ENCODE measurements around the gene FCN3. TPM values are rescaled to one million over a fixed set of nuclear protein-coding genes. Genes with fewer than 3 reads are reported as not detected.

FCN3 gene
- polyA plus RNA-seq, 2 of the 4 experiments (the other 2 are of a cell fraction), result not detected

DNA sequence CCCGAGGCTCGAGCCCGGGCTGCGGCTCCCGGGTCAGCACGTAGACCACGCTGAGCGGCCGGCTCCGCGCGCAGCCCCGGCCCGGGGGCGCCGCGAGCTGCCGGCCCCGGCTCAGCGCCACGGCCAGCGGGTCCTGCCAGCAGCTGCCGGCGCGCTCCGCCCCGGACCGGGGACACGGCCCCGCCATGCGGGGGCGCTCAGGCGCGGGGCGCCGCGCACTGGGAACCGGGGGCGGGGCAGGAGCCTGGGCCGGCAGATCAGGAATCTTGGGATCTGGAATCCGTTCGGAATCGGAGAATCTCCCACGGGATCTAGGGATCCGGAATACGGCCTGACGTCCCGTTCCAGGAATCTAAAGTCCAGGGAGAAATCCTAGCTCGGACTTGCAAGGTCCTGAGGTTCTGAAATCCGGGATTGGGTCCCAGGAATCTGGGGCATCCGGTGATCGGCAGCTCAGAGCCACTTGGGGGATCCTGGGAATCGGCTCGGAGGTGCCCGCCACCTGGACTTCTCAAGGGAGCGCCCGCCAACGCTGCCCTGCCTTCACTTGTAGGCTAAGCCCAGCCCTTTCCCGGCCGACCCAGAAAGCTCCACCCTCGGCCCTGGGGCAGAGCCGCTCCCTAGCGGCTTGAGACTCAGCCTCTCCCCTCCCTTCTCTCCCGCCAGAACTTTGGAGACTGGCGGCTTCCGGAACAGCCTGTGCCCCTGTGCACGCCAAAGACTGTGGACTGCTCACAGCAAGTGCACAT lies 8.0 kb downstream of the FCN3 start, which contains the start of gene MAP3K6 (continued):
- TF ChIP-seq, protein P1, sequence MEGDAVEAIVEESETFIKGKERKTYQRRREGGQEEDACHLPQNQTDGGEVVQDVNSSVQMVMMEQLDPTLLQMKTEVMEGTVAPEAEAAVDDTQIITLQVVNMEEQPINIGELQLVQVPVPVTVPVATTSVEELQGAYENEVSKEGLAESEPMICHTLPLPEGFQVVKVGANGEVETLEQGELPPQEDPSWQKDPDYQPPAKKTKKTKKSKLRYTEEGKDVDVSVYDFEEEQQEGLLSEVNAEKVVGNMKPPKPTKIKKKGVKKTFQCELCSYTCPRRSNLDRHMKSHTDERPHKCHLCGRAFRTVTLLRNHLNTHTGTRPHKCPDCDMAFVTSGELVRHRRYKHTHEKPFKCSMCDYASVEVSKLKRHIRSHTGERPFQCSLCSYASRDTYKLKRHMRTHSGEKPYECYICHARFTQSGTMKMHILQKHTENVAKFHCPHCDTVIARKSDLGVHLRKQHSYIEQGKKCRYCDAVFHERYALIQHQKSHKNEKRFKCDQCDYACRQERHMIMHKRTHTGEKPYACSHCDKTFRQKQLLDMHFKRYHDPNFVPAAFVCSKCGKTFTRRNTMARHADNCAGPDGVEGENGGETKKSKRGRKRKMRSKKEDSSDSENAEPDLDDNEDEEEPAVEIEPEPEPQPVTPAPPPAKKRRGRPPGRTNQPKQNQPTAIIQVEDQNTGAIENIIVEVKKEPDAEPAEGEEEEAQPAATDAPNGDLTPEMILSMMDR (IDR thresholded peaks at IDR 0.05), result peak; percentile 72
- TF ChIP-seq RCOR1 (IDR thresholded peaks at IDR 0.05; ENCODE audit: low read depth, low read length) (no peak), FOSL2 (IDR thresholded peaks at IDR 0.05) (no peak), FOSL2 (CRISPR knock-in tag; IDR thresholded peaks at IDR 0.05) (no peak), HOXB5 (CRISPR knock-in tag; IDR thresholded peaks at IDR 0.05) (no peak), KDM5A (IDR thresholded peaks at IDR 0.05) (no peak), POLR2A (IDR thresholded peaks at IDR 0.05; ENCODE audit: low read length) (peak; percentile 48), ZFP36 (IDR thresholded peaks at IDR 0.05; ENCODE audit: borderline replicate concordance, partially characterized antibody) (no peak), EHMT2 (IDR thresholded peaks at IDR 0.05; ENCODE audit: low read depth) (no peak)
- TF ChIP-seq, protein P2, sequence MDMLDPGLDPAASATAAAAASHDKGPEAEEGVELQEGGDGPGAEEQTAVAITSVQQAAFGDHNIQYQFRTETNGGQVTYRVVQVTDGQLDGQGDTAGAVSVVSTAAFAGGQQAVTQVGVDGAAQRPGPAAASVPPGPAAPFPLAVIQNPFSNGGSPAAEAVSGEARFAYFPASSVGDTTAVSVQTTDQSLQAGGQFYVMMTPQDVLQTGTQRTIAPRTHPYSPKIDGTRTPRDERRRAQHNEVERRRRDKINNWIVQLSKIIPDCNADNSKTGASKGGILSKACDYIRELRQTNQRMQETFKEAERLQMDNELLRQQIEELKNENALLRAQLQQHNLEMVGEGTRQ (IDR thresholded peaks at IDR 0.05), result no peak

DNA sequence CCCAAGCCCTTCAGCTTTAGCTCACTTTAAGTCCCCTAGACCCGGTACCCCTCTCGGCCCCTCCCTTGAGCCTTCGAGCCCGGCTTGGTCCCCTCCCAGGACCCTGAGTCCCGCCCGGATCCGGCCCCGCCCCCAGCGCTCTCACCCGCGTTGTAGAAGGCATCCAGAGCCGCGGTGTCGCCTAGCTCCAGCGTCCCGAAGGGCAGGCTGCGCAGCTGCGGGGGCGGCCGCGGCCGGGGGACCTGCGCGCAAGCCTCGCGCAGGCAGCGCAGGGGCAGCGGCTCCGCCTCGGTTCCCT lies 8.6 kb downstream of the FCN3 start:
- FAIRE-seq, result no peak
- WGBS (ENCODE audit: missing lambda C conversion rate), result 10% methylated on average over 2 of the region's 30 CpGs
- Histone ChIP-seq H3K4me2 (peak overlapping the region; percentile 95), H3K4me1 (peaks cover 14% of the 10 kb centered on the region), H3K9me3 (no peaks in the 10 kb centered on the region), H3K4me3 (peak overlapping the region; percentile 78), H3K27ac (peak overlapping the region; percentile 93 to 97)
- peak; percentile 71 to 77 for ATAC-seq
- POLR2A ChIA-PET, result interaction anchor here (0.6 to 2.1 kb wide), 6 partner anchors 9 to 986 kb away, joined by 4 to 13 read pairs (median 6); no protein-coding TSS in a partner anchor
- CTCF ChIA-PET, result interaction anchor here (0.6 to 10.3 kb wide), 19 partner anchors 11 to 240 kb away, joined by 3 to 130 read pairs (median 4); partner anchors contain the start of gene SYTL1
- DNase-seq (ENCODE audit: low read depth in 1 of 2, low spot score in 1 of 2), result peak; percentile 75 to 78
- TF ChIP-seq KDM1A (IDR thresholded peaks at IDR 0.05; ENCODE audit: low read depth) (no peak), POLR2A (IDR thresholded peaks at IDR 0.05; ENCODE audit: low read length) (peak; percentile 51), NR3C1 (IDR thresholded peaks at IDR 0.05) (no peak), JUN (IDR thresholded peaks at IDR 0.05) (0 out of 5 replicates have a peak, but pooled peaks of 1 of the 2 experiments have one; percentile 25), HOXA7 (CRISPR knock-in tag; IDR thresholded peaks at IDR 0.05) (no peak), RNF2 (IDR thresholded peaks at IDR 0.05; ENCODE audit: borderline replicate concordance, low read depth) (no peak), HEYL (CRISPR knock-in tag; IDR thresholded peaks at IDR 0.05) (no peak), SMC3 (IDR thresholded peaks at IDR 0.05) (no peak), JUNB (IDR thresholded peaks at IDR 0.05) (no peak), RCOR1 (IDR thresholded peaks at IDR 0.05; ENCODE audit: low read depth, low read length) (no peak), GATA3 (IDR thresholded peaks at IDR 0.05; ENCODE audit: borderline replicate concordance) (no peak), MAFK (IDR thresholded peaks at IDR 0.05; ENCODE audit: partially characterized antibody) (no peak), RFX5 (IDR thresholded peaks at IDR 0.05) (peak; percentile 79), EP300 (IDR thresholded peaks at IDR 0.05) (no peak), KDM5A (IDR thresholded peaks at IDR 0.05) (no peak)
- TF ChIP-seq, protein P3, sequence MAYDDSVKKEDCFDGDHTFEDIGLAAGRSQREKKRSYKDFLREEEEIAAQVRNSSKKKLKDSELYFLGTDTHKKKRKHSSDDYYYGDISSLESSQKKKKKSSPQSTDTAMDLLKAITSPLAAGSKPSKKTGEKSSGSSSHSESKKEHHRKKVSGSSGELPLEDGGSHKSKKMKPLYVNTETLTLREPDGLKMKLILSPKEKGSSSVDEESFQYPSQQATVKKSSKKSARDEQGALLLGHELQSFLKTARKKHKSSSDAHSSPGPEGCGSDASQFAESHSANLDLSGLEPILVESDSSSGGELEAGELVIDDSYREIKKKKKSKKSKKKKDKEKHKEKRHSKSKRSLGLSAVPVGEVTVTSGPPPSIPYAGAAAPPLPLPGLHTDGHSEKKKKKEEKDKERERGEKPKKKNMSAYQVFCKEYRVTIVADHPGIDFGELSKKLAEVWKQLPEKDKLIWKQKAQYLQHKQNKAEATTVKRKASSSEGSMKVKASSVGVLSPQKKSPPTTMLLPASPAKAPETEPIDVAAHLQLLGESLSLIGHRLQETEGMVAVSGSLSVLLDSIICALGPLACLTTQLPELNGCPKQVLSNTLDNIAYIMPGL (CRISPR knock-in tag; IDR thresholded peaks at IDR 0.05; ENCODE audit: borderline replicate concordance), result no peak
- TF ChIP-seq, protein P4, sequence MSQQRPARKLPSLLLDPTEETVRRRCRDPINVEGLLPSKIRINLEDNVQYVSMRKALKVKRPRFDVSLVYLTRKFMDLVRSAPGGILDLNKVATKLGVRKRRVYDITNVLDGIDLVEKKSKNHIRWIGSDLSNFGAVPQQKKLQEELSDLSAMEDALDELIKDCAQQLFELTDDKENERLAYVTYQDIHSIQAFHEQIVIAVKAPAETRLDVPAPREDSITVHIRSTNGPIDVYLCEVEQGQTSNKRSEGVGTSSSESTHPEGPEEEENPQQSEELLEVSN (IDR thresholded peaks at IDR 0.05; ENCODE audit: borderline replicate concordance, low read depth), result no peak

Data from A549 (cell line).